Ovary (tissue), 3 donors: Measurements from ENCODE around the gene SIK2.

Experiments used
- CTCF ChIP-seq, 3 donors: fragments of 450-650 bp in 2 of 3; fragments of 200-600 bp in 1 of 3; IDR thresholded peaks; one replicate each; pipeline versions ENCODE4 v1.5.1 to v1.8.0; 2016 to 2022; ENCODE audit warnings: antibody characterized with exemption in 3 of 3, mild to moderate bottlenecking in 1 of 3
- EP300 ChIP-seq: sonication (generic); formaldehyde crosslinking; IDR thresholded peaks from one replicate; pipeline ENCODE4 v1.6.1; 2017; ENCODE audit warnings: antibody characterized with exemption
- POLR2A ChIP-seq: fragments of 450-650 bp; IDR thresholded peaks from one replicate; pipeline ENCODE4 v1.6.1; 2017; ENCODE audit warnings: antibody characterized with exemption, mild to moderate bottlenecking, moderate library complexity
- donor health status: DM: no; HTN: no; CAD: no.

DNA sequence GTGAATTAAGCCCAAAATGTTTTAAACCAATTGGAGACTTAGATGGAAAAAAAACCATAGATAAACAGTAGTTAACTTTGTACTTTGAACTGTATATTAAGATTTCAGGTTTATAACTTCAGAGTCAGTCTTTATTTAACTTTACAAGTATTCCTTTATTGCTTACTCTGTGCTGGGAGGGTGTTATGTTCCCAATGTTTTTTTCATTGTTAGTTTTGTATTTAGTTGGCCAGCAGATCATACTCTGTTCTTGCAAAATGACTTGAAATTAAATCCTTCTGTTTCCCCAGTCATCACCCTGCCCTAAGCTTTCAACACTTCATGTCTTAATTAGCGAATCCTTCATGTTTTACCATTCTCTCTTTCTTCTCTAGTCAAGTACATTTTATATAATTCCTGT is 25.3 kb downstream of the SIK2 start:
- TF ChIP-seq CTCF (IDR thresholded peaks at IDR 0.05): no peak
- TF ChIP-seq EP300: no peak
- TF ChIP-seq POLR2A: no peak
